Motor neuron (in vitro differentiated cells): Measurements from ENCODE around the gene GRID2. TPM values are rescaled to one million over a fixed set of nuclear protein-coding genes. Genes with fewer than 3 reads are reported as not detected.

Experiments used
- ATAC-seq, 8 experiments: fragments of 200-7000 bp; cut with Tn5 transposase; replicated peaks in 6 of 8; 2 replicates each; pipeline ENCODE4 v1.8.0; 2021; ENCODE audit warnings: mild to moderate bottlenecking in 8 of 8, moderate library complexity in 8 of 8
- H3K27ac ChIP-seq, 2 donors: fragments of 250-450 bp; sonication (Bioruptor Pico); 2 replicates each; pipeline ENCODE4 v1.9.0; 2021; ENCODE audit warnings: antibody characterized with exemption in 2 of 2, mild to moderate bottlenecking in 2 of 2, moderate library complexity in 1 of 2
- H3K4me1 ChIP-seq, 2 donors: fragments of 250-450 bp; sonication (Bioruptor Pico); replicated peaks in 1 of 2; 2 replicates each; pipeline ENCODE4 v1.6.1; 2021; ENCODE audit warnings: antibody characterized with exemption in 2 of 2, mild to moderate bottlenecking in 2 of 2, moderate library complexity in 1 of 2
- H3K4me3 ChIP-seq, 5 donors: fragments of 250-450 bp; sonication (Bioruptor Pico); 2 replicates each; pipeline ENCODE4 v1.9.0; 2021; ENCODE audit warnings: antibody characterized with exemption in 5 of 5, mild to moderate bottlenecking in 5 of 5, moderate library complexity in 4 of 5
- WGBS, 10 experiments: fragments of 450-650 bp; shearing (Covaris generic); methylation state at CpG; one replicate each; pipeline ENCODE4 v1.0.0; 2022; 5-methylcytosine and 5-hydroxymethylcytosine counted together
- in situ Hi-C, 9 experiments: fragments of 400-800 bp; cut with MboI; loops; one replicate each; pipeline ENCODE4 v1.15.0; 2021; ENCODE audit warnings: low sequenced_read_pairs in 9 of 9, low pct_unique_long_range_greater_than_20kb in 2 of 9; ENCODE audit not compliant: unreplicated experiment in 9 of 9
- total RNA-seq, 8 experiments: library from RNA; unstranded; fragments of 300-600 nt; gene quantifications; 2 replicates each; pipeline versions ENCODE4 v1.2.3 to v1.2.4, GENCODE V29; 2022

Gene GRID2
- total RNA-seq, 8 experiments from 2014 or later: 0.15 to 11.7 (median 3.8) TPM

DNA sequence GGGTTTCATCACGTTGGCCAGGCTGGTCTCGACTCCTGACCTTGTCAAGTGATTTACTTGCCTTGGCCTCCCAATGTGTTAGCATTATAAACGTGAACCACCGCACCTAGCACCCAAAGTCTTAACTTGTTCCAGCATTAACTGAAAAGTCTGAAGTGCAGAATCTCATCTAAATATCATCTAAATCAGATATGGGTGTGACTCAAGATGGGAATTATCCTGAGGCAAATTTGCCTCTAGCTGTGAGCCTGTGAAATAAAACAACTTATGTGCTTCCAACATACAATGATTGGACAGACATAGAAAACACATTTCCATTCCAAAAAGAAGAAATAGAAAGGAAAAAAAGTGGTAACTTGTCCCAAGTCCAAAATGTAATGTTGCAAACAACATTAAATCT lies 883.7 kb downstream of the GRID2 start:
- no peak for ATAC-seq
- 8 to 85% (median 57%) methylated on average over 1 to 4 of the region's 4 CpGs; no CpG with 5 or more reads in 3 of the 10 experiments for WGBS, 10 experiments
- H3K4me3 ChIP-seq: no peak overlapping the region
- no peaks in the 10 kb centered on the region for H3K4me1 ChIP-seq
- in situ Hi-C loops: no loop called here
- no peak overlapping the region for H3K27ac ChIP-seq

DNA sequence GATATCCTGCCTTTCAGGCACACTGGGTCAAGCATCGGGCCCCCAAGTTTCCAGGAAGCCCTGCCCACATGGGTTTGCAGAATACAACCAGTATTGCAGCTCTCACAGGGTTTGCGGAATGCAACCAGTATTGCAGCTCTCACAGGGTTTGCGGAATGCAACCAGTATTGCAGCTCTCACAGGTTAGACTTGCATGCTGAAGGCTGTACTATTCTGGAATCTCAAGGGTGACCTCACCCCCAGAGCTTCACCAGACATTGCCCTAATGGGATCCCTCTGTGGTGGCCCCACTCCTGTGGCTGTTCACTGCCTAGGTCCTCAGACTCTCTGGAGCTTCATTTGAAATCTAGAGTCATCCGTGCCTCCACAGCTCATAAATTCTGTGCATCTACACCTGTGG lies 884.1 kb downstream of the GRID2 start:
- Histone ChIP-seq H3K27ac (no peak overlapping the region), H3K4me1 (no peaks in the 10 kb centered on the region), H3K4me3 (no peak overlapping the region)
- WGBS, 10 experiments: 0 to 89% (median 60%) methylated on average over 1 to 3 of the region's 4 CpGs; no CpG with 5 or more reads in 3 of the 10 experiments
- in situ Hi-C loops: no loop called here
- ATAC-seq: no peak

DNA sequence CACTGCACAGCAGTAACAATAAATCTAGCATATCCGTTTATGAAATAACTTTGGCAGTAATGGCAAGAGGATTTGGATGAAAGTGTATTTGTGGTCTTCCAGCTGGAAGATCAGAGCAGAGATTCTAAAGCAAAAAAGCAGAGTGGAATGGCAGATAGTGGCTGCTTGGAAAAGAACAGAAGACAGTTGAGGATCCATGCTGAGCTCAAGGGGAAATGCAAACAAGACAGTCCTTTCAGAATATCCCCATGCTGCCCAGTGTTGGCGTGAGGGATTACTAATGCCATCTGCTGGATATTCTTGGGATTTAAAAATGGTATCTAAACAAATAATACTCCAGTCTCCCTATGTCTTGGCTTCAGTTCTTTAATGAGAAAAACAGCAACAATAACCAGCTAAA lies 895.7 kb downstream of the GRID2 start:
- in situ Hi-C loops: no loop called here
- H3K4me3 ChIP-seq: no peak overlapping the region
- H3K27ac ChIP-seq: no peak overlapping the region
- ATAC-seq: peak in 5 of 8 experiments; percentile 39 to 93 (median 71)
- H3K4me1 ChIP-seq: peaks cover 0 to 6% of the 10 kb centered on the region in 2 donors
- WGBS, 10 experiments: 0 to 82% (median 10%) methylated on average over 1 to 2 of the region's 2 CpGs; no CpG with 5 or more reads in 3 of the 10 experiments

DNA sequence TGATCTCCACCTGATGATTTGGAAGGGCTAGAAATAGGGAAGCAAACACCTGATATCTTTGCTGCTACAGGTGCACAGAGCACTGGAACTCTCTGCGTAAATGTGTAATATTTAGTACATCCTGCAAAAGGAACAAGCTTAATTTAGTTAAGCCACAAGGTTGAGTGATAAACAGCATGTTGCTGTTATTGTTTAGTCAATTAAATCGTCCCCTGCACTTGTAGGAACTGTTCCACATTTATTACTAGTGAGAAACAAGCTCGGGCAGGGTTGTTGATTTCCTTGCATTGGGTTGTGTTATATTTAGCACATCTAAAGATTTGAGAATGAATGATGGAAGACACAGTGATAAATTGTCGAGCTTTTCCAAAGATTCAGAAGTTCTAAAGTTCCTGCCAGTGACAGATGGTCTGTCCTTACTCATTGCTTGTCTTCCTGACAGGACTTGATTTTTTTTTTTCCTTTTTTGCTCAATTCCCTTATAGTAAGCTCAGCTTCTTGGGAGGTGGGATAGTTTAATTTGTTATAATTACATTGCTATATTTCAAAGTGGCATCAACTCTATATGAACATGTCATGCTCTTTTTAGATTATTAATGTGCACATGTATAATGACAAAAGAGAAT lies 897.8 kb downstream of the GRID2 start:
- peak in 2 of 8 experiments; percentile 43 to 53 for ATAC-seq
- WGBS, 10 experiments: 0 to 63% (median 21%) methylated on average over 1 to 4 of the region's 4 CpGs; no CpG with 5 or more reads in 1 of the 10 experiments
- peaks cover 0 to 6% of the 10 kb centered on the region in 2 donors for H3K4me1 ChIP-seq
- in situ Hi-C loops: no loop called here
- no peak overlapping the region for H3K27ac ChIP-seq
- H3K4me3 ChIP-seq: no peak overlapping the region

DNA sequence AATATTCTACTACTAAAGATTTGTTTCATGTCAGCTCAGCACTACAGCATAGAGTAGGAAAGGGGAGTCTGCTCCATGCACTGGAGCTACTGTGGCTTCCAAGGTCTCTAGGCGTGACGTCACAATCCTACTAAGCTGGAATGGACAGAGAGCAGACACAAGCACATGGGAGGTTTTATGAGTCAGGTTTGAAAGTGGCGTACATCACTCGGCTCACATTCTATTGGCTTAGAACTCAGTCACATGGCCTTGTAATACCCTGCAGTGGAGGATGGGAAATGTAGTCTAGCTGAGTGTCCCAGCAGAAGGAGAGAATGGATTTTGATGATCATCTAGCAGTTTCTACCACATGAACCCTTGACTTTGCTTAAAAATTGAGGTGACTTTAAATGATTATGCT lies 899.9 kb downstream of the GRID2 start:
- WGBS, 10 experiments: 0 to 100% (median 50%) methylated on average over 2 to 4 of the region's 4 CpGs; no CpG with 5 or more reads in 3 of the 10 experiments
- peaks cover 0 to 6% of the 10 kb centered on the region in 2 donors for H3K4me1 ChIP-seq
- no peak overlapping the region for H3K4me3 ChIP-seq
- H3K27ac ChIP-seq: no peak overlapping the region
- in situ Hi-C loops: no loop called here
- ATAC-seq: peak in 3 of 8 experiments; percentile 37 to 72 (median 65)

DNA sequence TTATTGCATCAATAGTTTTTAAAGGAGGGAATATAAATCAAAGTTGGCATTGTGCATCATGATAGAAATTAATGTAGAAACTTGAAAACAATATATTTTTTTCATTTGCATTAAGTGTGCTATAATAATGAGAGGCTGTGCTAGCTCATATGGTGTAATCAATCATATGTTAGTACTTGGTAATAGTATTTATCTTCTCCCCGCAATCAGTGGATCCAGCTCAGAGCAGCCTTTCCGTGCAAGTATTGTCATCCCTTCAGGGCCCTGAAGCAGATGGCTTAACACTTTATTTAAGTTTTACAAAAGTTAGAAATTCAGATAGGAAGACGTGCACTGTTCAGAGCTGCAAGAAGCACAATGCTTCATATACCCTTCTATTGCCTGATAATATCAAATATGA lies 908.5 kb downstream of the GRID2 start:
- H3K27ac ChIP-seq: no peak overlapping the region
- ATAC-seq: peak in 5 of 8 experiments; percentile 55 to 84 (median 67)
- 11 to 100% (median 84%) methylated on average over 1 to 3 of the region's 3 CpGs; no CpG with 5 or more reads in 2 of the 10 experiments for WGBS, 10 experiments
- in situ Hi-C loops: no loop called here
- no peak overlapping the region for H3K4me3 ChIP-seq
- peaks cover 0 to 9% of the 10 kb centered on the region in 2 donors for H3K4me1 ChIP-seq

DNA sequence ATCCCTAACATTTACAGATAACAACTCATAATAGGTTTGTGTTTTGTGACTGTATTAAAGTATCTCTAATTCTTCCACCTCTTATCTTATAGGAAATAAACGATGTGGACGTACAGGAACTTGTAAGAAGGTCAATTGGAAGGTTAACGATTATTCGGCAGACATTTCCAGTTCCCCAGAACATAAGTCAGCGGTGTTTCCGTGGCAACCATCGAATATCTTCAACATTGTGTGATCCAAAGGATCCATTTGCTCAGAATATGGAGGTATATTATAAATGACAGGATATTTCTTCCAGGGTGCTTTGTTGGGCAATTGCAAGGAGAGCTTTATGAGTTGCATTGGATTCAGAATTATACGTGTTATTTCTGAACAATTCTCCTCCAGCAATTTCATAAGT lies 912.9 kb downstream of the GRID2 start:
- in situ Hi-C loops: no loop called here
- peaks cover 0 to 12% of the 10 kb centered on the region in 2 donors for H3K4me1 ChIP-seq
- no peak overlapping the region for H3K4me3 ChIP-seq
- WGBS, 10 experiments: 53 to 90% (median 71%) methylated on average over 2 to 8 of the region's 8 CpGs; no CpG with 5 or more reads in 1 of the 10 experiments
- H3K27ac ChIP-seq: no peak overlapping the region
- no peak for ATAC-seq

DNA sequence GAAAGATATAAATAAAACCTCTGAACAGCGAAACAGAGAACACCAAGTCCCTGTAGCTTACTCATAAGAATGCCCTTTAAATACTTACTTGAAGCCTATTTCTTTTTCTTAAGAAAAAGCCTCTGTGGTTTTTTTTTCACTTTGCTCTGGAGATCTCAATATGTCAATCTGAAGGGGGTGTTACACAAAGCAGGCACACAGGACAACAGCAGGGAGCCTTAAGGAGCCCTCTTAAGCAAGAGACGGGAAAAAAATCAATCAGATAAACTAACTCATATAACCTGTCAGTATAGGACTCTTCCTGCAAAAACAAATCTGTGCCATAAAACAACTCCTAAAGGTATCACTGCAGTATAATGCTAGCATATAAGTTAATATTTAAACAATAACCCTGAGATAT lies 913.7 kb downstream of the GRID2 start:
- Histone ChIP-seq H3K4me1 (peaks cover 0 to 10% of the 10 kb centered on the region in 2 donors), H3K4me3 (no peak overlapping the region), H3K27ac (no peak overlapping the region)
- no peak for ATAC-seq
- WGBS, 10 experiments: 8 to 89% (median 48%) methylated on average over 1 to 2 of the region's 2 CpGs; no CpG with 5 or more reads in 2 of the 10 experiments
- in situ Hi-C loops: no loop called here

DNA sequence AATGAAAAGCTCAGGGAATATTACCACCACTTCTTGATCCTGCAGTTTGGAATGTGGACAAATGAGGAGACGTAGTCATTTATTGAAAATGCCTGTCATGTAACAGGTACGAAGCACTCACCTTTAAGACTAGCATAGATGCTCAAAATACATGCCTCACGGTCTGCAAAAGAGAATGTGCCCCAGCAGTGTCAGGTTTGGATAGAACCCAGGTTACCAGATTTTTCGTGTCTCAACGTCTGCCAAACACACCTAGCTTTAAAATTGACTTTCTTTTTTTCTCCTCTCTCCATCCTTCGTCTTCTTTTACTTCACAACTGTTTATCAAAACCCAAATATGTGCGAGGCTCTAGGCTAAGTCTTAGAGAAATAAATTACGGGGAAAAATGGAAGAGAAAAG lies 918.0 kb downstream of the GRID2 start:
- Histone ChIP-seq H3K4me1 (peaks cover 0 to 7% of the 10 kb centered on the region in 2 donors), H3K27ac (no peak overlapping the region), H3K4me3 (no peak overlapping the region)
- in situ Hi-C loops: no loop called here
- ATAC-seq: no peak
- WGBS, 10 experiments: 2 to 95% (median 88%) methylated on average over 3 to 8 of the region's 8 CpGs

DNA sequence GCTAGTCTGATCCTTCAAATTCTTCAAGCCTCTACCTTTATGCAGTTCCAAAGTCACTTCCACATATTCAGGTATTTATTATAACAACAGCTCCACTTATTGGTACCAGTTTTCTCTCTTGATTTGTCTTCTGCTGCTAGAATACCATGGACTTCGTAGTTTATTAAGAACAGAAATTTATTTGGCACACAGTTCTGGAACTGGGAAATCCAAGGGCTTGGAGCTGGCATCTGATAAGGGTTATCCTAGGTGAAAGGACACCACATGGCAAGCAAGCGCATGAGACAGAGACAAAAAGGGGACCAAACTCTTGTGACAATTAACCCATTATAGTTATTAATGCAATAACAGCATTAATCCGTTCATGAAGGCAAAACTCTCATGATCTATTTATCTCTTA lies 924.3 kb downstream of the GRID2 start:
- in situ Hi-C loops: no loop called here
- Histone ChIP-seq H3K4me1 (no peaks in the 10 kb centered on the region), H3K27ac (no peak overlapping the region), H3K4me3 (no peak overlapping the region)
- ATAC-seq: no peak
- WGBS, 10 experiments: 0 to 100% (median 77%) methylated on average over 1 to 3 of the region's 3 CpGs

DNA sequence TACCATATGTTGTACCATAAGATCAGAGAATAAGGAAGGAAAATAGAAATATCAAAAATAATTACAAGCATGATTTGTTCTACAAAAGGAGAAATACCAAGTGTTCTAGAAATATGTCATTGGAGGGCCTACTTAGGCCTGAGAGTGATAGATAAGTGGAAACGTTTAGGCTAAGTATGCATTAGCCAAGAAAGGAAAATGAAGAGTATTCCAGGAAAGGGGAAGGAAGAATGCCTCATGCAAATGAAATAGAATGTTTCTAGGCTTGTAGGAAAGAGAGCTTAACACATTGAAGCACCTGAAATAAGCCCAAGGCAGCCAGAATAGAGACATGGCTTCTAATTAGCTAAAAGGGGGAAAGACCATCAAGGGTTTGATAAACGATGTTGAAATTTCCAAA lies 929.1 kb downstream of the GRID2 start:
- Histone ChIP-seq H3K27ac (no peak overlapping the region), H3K4me3 (no peak overlapping the region), H3K4me1 (no peaks in the 10 kb centered on the region)
- in situ Hi-C loops: no loop called here
- no peak for ATAC-seq
- WGBS, 10 experiments: 8 to 94% (median 60%) methylated on average over 1 to 2 of the region's 2 CpGs; no CpG with 5 or more reads in 1 of the 10 experiments

DNA sequence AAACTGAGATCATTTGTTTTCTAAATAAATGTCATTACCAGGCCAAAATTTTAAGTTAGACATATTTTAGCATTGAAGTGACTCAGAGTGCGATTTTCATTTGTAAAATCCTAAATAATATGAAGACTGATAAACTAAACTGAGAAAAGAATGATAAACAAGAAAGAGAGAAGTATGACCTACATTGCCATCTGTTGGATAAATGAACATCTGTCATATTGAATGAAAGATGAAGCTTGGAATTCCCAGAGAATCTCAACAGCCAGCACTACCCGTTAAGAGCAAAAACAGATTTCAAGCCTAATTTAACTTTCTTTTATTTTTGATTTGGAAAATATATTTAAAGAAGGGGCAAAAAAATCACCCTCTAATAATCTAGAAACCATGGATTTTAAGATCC lies 933.8 kb downstream of the GRID2 start:
- no peak for ATAC-seq
- in situ Hi-C loops: no loop called here
- Histone ChIP-seq H3K4me3 (no peak overlapping the region), H3K27ac (no peak overlapping the region), H3K4me1 (no peaks in the 10 kb centered on the region)
- WGBS, 10 experiments: 5 to 95% (median 83%) methylated on average over 2 of the region's 2 CpGs; no CpG with 5 or more reads in 1 of the 10 experiments

DNA sequence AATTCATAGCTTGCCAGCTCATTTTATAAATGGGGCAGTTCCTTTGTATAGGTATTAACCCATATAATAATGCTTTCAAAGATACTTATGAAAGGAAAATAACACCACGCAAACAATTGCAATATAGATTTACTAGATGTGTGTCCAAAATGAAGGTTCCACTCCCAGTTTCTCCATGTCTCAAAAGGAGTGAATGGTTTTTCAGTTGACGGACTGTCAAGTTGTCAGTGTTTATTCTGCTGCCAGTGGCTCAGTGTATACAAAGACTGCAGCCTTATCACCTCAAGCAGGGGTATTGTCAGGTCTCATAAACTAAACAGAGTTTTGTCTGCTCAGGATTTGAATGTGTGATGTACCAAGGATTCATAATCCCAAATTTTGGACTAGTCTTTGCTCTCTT lies 939.5 kb downstream of the GRID2 start:
- Histone ChIP-seq H3K27ac (no peak overlapping the region), H3K4me1 (no peaks in the 10 kb centered on the region), H3K4me3 (no peak overlapping the region)
- in situ Hi-C loops: no loop called here
- WGBS, 10 experiments: 64 to 100% (median 95%) methylated on average over 1 to 2 of the region's 2 CpGs
- no peak for ATAC-seq

DNA sequence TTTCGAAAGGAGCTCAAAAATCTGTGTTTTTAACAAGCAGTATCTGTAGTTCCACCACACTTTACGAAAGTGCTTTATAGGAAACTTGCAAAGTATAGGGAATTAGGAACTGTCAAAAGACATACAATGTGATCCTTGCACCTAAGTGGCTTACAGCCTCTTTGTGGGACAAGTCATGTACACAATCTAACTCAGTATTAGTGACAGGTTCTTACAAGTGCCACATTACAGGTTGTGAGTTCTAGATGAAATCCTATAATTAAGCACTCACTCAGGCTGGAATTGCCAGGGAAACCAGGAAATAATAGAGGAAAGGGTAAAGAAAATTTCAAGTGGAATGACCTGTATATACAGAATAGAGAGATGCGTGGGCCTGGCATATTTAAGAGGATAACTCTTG lies 957.4 kb downstream of the GRID2 start:
- no peaks in the 10 kb centered on the region for H3K4me1 ChIP-seq
- no peak overlapping the region for H3K27ac ChIP-seq
- in situ Hi-C loops: no loop called here
- ATAC-seq: no peak
- WGBS, 10 experiments: 39 to 100% (median 92%) methylated on average over 1 to 3 of the region's 3 CpGs
- no peak overlapping the region for H3K4me3 ChIP-seq
